Measurements from ENCODE around the gene BRIX1. TPM values are rescaled to one million over a fixed set of nuclear protein-coding genes. Genes with fewer than 3 reads are reported as not detected.

Gene BRIX1
- total RNA-seq, 1 experiment from 2014 or later, result 77.0 TPM

- no peak for DNase-seq
- TF ChIP-seq CTCF (conservative IDR thresholded peaks at IDR 0.05), result no peak
- H2BK5ac ChIP-seq (ENCODE audit: insufficient read length, low read length), result no peak overlapping the region
- H3K79me1 ChIP-seq (ENCODE audit: insufficient read depth, low read depth, low read length, poor library complexity, severe bottlenecking), result peaks cover 3% of the 10 kb centered on the region
- H2BK120ac ChIP-seq (ENCODE audit: low read depth, low read length, poor library complexity, severe bottlenecking), result no peak overlapping the region
- H4K5ac ChIP-seq (ENCODE audit: insufficient read length, low read depth, low read length), result no peak overlapping the region
- H3K27me3 ChIP-seq (ENCODE audit: insufficient read depth, low read length), result no peaks in the 10 kb centered on the region
- H3K4ac ChIP-seq (ENCODE audit: low read depth, low read length), result no peak overlapping the region
- H3K36me3 Mint-ChIP-seq (ENCODE audit: insufficient read depth in 1 of 3, low read depth in 3 of 3), result peaks cover 28 to 56% (median 52%) of the 10 kb centered on the region in 3 experiments
- H3K79me2 ChIP-seq (ENCODE audit: insufficient read depth, low read length), result peaks cover 3% of the 10 kb centered on the region; the same call in 1 of the 2 replicates
- H3K4me3 Mint-ChIP-seq, result no peak overlapping the region
- no peaks in the 10 kb centered on the region for H4K20me1 ChIP-seq (ENCODE audit: control insufficient read depth, insufficient read depth, insufficient read length)
- no peak overlapping the region for H2BK12ac ChIP-seq (ENCODE audit: insufficient read length, low read depth, low read length)
- H3K27me3 Mint-ChIP-seq (ENCODE audit: low read depth), result no peaks in the 10 kb centered on the region
- H3K9me3 Mint-ChIP-seq, result no peaks in the 10 kb centered on the region; a peak in 1 of 5 replicates
- no peak overlapping the region for H3K9ac ChIP-seq (ENCODE audit: extremely low read depth, insufficient read length, low read length)
- WGBS (ENCODE audit: extremely low coverage, insufficient read length, low lambda C conversion rate), result no CpG with 5 or more reads among the region's 3 CpGs
- H3T11ph ChIP-seq (ENCODE audit: low read length), result no peak overlapping the region
- H3K27ac Mint-ChIP-seq, result peak overlapping the region in 1 of 3 experiments; percentile 87; a peak in 1 of 7 replicates
- no peak overlapping the region for H4K8ac ChIP-seq (replicated peaks; ENCODE audit: insufficient read length, low read depth, low read length)
- no peak overlapping the region for H3K18ac ChIP-seq (ENCODE audit: insufficient read length, low read depth, low read length)
- no peak overlapping the region for H3K56ac ChIP-seq (ENCODE audit: insufficient read length, low read depth, low read length)
- H3K23ac ChIP-seq (ENCODE audit: insufficient read length, low read depth, low read length), result no peak overlapping the region
- H3K9me3 ChIP-seq (ENCODE audit: control insufficient read depth, low read depth, low read length), result no peaks in the 10 kb centered on the region
- no peak overlapping the region for H3K4me2 ChIP-seq (ENCODE audit: insufficient read depth, insufficient read length, low read length)
- H4K91ac ChIP-seq (ENCODE audit: insufficient read length, low read depth, low read length), result no peak overlapping the region
- H3K4me1 Mint-ChIP-seq, result peaks cover 15 to 16% of the 10 kb centered on the region in 2 experiments
- no peak overlapping the region for H2BK20ac ChIP-seq (ENCODE audit: low read depth, low read length, poor library complexity, severe bottlenecking)
- H2AK5ac ChIP-seq (ENCODE audit: insufficient read length, low read length), result no peak overlapping the region
- H3K27ac ChIP-seq (ENCODE audit: insufficient read length, low read depth, low read length), result no peak overlapping the region
- no peak overlapping the region for H2BK15ac ChIP-seq (ENCODE audit: low read depth, low read length)
- no peak overlapping the region for H2AFZ ChIP-seq (ENCODE audit: low read length)
- H3K23me2 ChIP-seq (ENCODE audit: insufficient read length, low read depth, low read length, poor library complexity, severe bottlenecking), result peaks cover 6% of the 10 kb centered on the region
- H3K4me1 ChIP-seq (ENCODE audit: insufficient read depth, low read length), result no peaks in the 10 kb centered on the region
- no peak overlapping the region for H3K14ac ChIP-seq (ENCODE audit: insufficient read depth, low read length)
Measured at GRCh38 chr5:34926318-34926888, 10.9 kb downstream of the BRIX1 start.
